OCI-LY7 (cell line): ENCODE data around the gene TCF25. TPM values are rescaled to one million over a fixed set of nuclear protein-coding genes. Genes with fewer than 3 reads are reported as not detected.

Experiments used
- BruUV-seq: library from RNA; stranded (reverse); fragments of 400-500 nt; replicated peaks from 2 replicates; lab custom pipeline; 2021; lab: Mats Ljungman, UMichigan
- CTCF ChIA-PET: fragments of 300-600 bp; sonication (Branson Sonifier 250); formaldehyde crosslinking; loops from one replicate; lab custom pipeline; 2022; ENCODE audit warnings: antibody characterized with exemption; ENCODE audit not compliant: unreplicated experiment; lab: Charles Lee
- POLR2A ChIA-PET: fragments of 300-600 bp; sonication (Branson Sonifier 250); formaldehyde crosslinking; loops from one replicate; lab custom pipeline; 2022; ENCODE audit warnings: antibody characterized with exemption; lab: Charles Lee
- DNase-seq: peaks from one replicate; pipeline ENCODE4 v3.0.0-alpha.2; 2015; ENCODE audit warnings: low spot score
- H2AFZ ChIP-seq: fragments of 200-600 bp; sonication (generic), shearing (Covaris generic); 2 replicates; pipeline ENCODE4 v1.6.1; 2014; ENCODE audit warnings: mild to moderate bottlenecking, antibody characterized with exemption, low read length, moderate library complexity
- H3K27ac ChIP-seq: fragments of 200-600 bp; sonication (generic); 2 replicates; pipeline ENCODE4 v1.5.1; 2014; ENCODE audit warnings: mixed run types, low read depth, mild to moderate bottlenecking, moderate library complexity, low read length, inconsistent platforms; ENCODE audit not compliant: poor library complexity, severe bottlenecking
- H3K36me3 ChIP-seq: fragments of 200-600 bp; sonication (generic); 2 replicates; pipeline ENCODE4 v1.6.1; 2014; ENCODE audit warnings: mild to moderate bottlenecking, antibody characterized with exemption, low read length, moderate library complexity, mixed read lengths; ENCODE audit not compliant: insufficient read depth
- H3K4me1 ChIP-seq: fragments of 200-600 bp; sonication (generic); 2 replicates; pipeline ENCODE4 v1.5.1; 2014; ENCODE audit warnings: mild to moderate bottlenecking, low read length; ENCODE audit not compliant: insufficient read depth, poor library complexity, severe bottlenecking
- H3K4me2 ChIP-seq: fragments of 200-600 bp; sonication (generic); 2 replicates; pipeline ENCODE4 v1.6.1; 2014; ENCODE audit warnings: mild to moderate bottlenecking, low read length
- H3K4me3 ChIP-seq: fragments of 200-600 bp; sonication (generic); 2 replicates; pipeline ENCODE4 v1.5.1; 2014; ENCODE audit warnings: mild to moderate bottlenecking, low read depth, low read length; ENCODE audit not compliant: poor library complexity, severe bottlenecking
- H3K79me2 ChIP-seq: fragments of 200-600 bp; sonication (generic); 2 replicates; pipeline ENCODE4 v1.6.1; 2016; ENCODE audit warnings: low read depth, mild to moderate bottlenecking, low read length, moderate library complexity, mixed read lengths; ENCODE audit not compliant: insufficient read depth
- H3K9me2 ChIP-seq: fragments of 200-600 bp; sonication (generic); 2 replicates; pipeline ENCODE4 v1.6.1; 2016; ENCODE audit warnings: mild to moderate bottlenecking, low read length, mixed read lengths; ENCODE audit not compliant: insufficient read depth
- H3K9me3 ChIP-seq: fragments of 200-600 bp; sonication (generic); 2 replicates; pipeline ENCODE4 v1.6.1; 2014; ENCODE audit warnings: mild to moderate bottlenecking, mixed run types, low read length, mixed read lengths
- H4K20me1 ChIP-seq: fragments of 200-600 bp; sonication (generic); 2 replicates; pipeline ENCODE4 v1.6.1; 2014; ENCODE audit warnings: mild to moderate bottlenecking, antibody characterized with exemption, low read length, moderate library complexity, mixed read lengths; ENCODE audit not compliant: insufficient read depth
- CTCF ChIP-seq: fragments of 200-600 bp; sonication (generic); conservative IDR thresholded peaks from 2 replicates; pipeline ENCODE4 v1.5.1; 2014; ENCODE audit warnings: mild to moderate bottlenecking, antibody characterized with exemption, low read length, moderate library complexity, mixed read lengths
- EZH2phosphoT487 ChIP-seq: fragments of 200-600 bp; sonication (generic); IDR thresholded peaks from 2 replicates; pipeline ENCODE4 v1.6.1; 2018; ENCODE audit warnings: low read depth, borderline replicate concordance, mild to moderate bottlenecking, mixed run types, antibody characterized with exemption, low read length, moderate library complexity, mixed read lengths
- intact Hi-C: fragments of 100-400 bp; cut with micrococcal nuclease; formaldehyde crosslinking; loops from one replicate; pipeline ENCODE4 v1.10.0; 2022; ENCODE audit not compliant: unreplicated experiment
- total RNA-seq, 2 experiments: library from RNA; depleted of rRNA in 1 of 2; stranded (reverse); fragments of >200 nt in 1 of 2; shearing (Covaris generic) in 1 of 2; gene quantifications; 2 replicates each; pipeline ENCODE4 v1.2.3, GENCODE V29; 2014 to 2022

The TCF25 gene
- total RNA-seq, 2 experiments from 2014 or later = 141 to 255 TPM

DNA sequence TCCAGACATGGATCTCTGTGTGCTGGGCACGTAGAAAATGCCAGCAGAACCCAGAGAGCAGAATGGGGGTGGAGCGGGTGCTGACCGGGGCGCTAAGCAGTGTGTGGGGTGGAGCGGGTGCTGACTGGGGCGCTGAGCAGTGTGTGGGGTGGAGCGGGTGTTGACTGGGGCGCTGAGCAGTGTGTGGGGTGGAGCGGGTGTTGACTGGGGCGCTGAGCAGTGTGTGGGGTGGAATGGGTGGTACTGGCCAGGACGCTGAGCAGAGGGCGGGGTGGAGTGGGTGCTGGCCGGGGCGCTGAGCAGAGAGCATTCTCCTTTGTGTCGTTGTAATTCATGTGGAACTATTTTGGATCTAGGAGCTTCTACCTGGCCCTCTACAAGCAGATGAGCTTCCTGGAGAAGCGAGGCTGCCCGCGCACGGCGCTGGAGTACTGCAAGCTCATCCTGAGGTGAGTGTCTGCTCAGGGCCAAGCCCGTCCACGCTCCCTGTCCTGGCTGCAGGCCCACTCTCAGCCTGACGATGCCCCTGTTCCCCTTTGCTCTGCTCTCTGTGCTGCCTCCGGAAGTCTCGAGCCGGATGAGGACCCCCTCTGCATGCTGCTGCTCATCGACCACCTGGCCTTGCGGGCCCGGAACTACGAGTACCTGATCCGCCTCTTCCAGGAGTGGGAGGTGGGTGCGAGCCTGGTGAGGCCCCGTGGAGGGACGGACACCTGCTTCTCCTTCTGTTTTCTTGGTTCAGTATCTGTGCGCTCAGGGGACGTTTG is 25.0 kb downstream of the TCF25 start:
- no peak overlapping the region for H2AFZ ChIP-seq
- no peak overlapping the region for H3K4me3 ChIP-seq
- intact Hi-C loops = no loop called here
- no peak overlapping the region for H3K27ac ChIP-seq
- H3K4me1 ChIP-seq = no peaks in the 10 kb centered on the region
- DNase-seq = no peak
- TF ChIP-seq CTCF (no peak), EZH2phosphoT487 (no peak)
- no peaks in the 10 kb centered on the region for H3K79me2 ChIP-seq
- CTCF ChIA-PET = no interaction called here
- peaks cover 83% of the 10 kb centered on the region for H3K36me3 ChIP-seq
- no TSS peak for BruUV-seq
- no peaks in the 10 kb centered on the region for H3K9me2 ChIP-seq
- no peak overlapping the region for H3K4me2 ChIP-seq
- H4K20me1 ChIP-seq = no peaks in the 10 kb centered on the region
- H3K9me3 ChIP-seq = no peaks in the 10 kb centered on the region
- POLR2A ChIA-PET = no interaction called here

GRCh38 chr16:89899879-89900481 is 26.6 kb downstream of the TCF25 start:
- POLR2A ChIA-PET = no interaction called here
- no TSS peak for BruUV-seq
- Histone ChIP-seq H4K20me1 (no peaks in the 10 kb centered on the region), H3K27ac (no peak overlapping the region), H2AFZ (no peak overlapping the region), H3K9me3 (no peaks in the 10 kb centered on the region), H3K36me3 (peaks cover 83% of the 10 kb centered on the region), H3K4me2 (no peak overlapping the region), H3K4me1 (no peaks in the 10 kb centered on the region), H3K79me2 (no peaks in the 10 kb centered on the region), H3K4me3 (no peak overlapping the region), H3K9me2 (no peaks in the 10 kb centered on the region)
- no peak for TF ChIP-seq CTCF
- DNase-seq = no peak
- intact Hi-C loops = no loop called here
- CTCF ChIA-PET = no interaction called here

DNA sequence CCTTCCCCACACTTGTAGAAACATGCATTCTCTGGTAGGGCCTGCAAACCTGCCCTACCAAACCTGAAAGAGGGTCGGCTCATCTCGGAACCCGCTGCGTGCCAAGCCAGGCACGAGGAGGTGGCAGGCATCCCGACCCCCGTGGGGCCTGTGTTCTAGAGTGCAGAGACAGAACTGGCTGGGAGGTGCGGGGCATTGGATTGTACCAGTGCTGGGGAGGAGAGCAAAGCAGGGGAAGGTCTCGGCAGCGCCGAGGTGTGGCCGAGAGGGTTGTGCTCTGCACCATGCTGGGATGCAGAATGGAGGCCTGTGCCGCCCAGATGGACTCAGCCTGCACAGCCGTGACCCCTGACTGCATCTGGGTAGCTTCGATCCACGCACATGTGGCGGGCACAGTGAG is 27.5 kb downstream of the TCF25 start:
- DNase-seq = no peak
- Histone ChIP-seq H3K36me3 (peaks cover 83% of the 10 kb centered on the region), H4K20me1 (no peaks in the 10 kb centered on the region), H3K27ac (no peak overlapping the region), H2AFZ (no peak overlapping the region), H3K9me2 (no peaks in the 10 kb centered on the region), H3K79me2 (no peaks in the 10 kb centered on the region), H3K4me1 (no peaks in the 10 kb centered on the region), H3K9me3 (no peaks in the 10 kb centered on the region), H3K4me2 (no peak overlapping the region), H3K4me3 (no peak overlapping the region)
- ChIA-PET CTCF (no interaction called here), POLR2A (no interaction called here)
- intact Hi-C loops = no loop called here
- TF ChIP-seq EZH2phosphoT487 (no peak), CTCF (no peak)
- no TSS peak for BruUV-seq
